NOMO-1 treated with DMSO at 0.1 percent for 48 hours (cell line): ENCODE results near the gene SPPL3.
A peak's percentile ranks its signal among the peaks of the same experiment; 100 is the strongest.

Source experiments
- DNase-seq: peaks from one replicate; lab custom pipeline; 2025; ENCODE audit not compliant: unreplicated experiment; lab: John Stamatoyannopoulos, UW

SPPL3 gene

GRCh38 chr12:120879102-120879501, 25.1 kb downstream of the SPPL3 start:
- no peak for DNase-seq

GRCh38 chr12:120874547-120875245, 29.5 kb downstream of the SPPL3 start:
- no peak for DNase-seq

DNA sequence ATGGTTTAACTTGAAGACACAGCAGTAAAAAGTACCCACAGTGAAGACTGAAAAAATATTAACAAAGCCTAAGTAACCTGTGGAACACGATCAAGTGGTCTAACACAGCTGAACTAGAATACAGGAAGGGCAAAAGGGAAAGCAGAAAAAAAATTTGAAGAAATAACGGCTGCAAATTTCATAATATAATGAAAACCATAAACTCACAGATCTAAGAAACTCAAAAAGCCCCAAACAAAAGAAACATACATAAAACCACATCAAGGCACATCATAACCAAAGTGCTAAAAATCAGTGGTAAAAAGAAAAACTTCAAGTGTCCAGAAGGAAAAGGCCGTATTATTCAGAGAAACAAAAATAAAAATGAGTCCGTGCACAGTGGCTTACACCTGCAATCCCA, 30.9 kb downstream of the SPPL3 start:
- DNase-seq = peak; percentile 61

DNA sequence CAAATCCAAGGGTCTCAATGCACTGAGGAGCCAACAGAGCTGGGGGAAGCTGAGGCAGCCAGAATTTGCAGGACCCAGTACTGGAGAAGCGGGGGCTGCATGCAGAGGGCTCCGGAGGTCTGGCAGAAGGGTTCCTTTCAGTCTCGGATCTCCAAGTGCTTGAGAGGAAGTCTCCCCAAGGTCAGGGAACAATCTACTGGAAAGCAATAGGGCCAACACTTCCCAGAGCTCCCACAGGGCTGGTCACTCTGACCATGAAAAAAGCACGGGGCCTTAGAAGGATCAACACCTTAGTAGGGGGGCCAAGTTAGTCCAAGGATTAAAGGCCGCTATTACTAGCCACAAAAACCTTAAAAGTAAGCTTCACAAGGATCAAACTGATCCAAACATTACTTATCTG, 31.7 kb downstream of the SPPL3 start:
- DNase-seq = no peak

- no peak for DNase-seq
Measured at GRCh38 chr12:120870415-120870814, 33.7 kb downstream of the SPPL3 start.

DNA sequence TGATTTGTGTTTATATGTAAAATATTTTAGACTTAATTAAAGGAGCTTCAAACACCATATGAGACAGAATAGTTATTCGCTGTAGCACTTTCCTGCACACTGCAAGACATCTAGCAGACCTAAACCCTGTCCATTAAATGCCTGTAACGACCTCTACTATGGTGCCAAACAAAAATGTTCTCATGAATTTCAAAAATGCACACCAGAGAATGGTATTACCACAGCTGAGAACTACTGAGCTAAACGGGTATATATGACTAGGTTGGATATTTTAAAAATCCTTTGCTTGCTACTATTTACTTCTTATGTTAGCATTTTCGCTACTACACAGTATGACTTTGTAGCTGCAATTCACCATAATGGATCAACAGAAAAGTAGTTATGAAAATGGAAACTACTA, 34.8 kb downstream of the SPPL3 start:
- DNase-seq = no peak

DNA sequence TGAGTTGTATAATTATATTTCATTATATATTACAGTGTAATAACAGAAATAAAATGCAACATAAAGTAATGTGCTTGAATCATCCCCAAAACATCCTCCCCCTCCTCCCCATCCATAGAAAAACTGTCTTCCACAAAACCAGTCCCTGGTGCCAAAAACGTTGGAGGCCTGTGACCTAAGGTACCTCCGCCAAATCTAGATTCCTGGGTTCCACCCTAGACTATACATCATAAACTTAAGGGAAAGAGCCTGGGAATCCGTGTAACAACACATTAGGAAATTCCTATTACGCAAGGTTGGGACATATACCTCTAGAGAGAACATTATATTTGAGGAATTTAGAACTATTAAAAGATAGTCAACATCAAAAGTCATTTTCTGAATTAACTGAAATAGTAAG, 38.0 kb downstream of the SPPL3 start:
- no peak for DNase-seq

- no peak for DNase-seq
Measured at GRCh38 chr12:120865098-120865497, 39.1 kb downstream of the SPPL3 start.

- no peak for DNase-seq
Measured at GRCh38 chr12:120862664-120863063, 41.5 kb downstream of the SPPL3 start.

GRCh38 chr12:120861074-120861795, 42.9 kb downstream of the SPPL3 start:
- DNase-seq = no peak

- DNase-seq = no peak
Measured at GRCh38 chr12:120858306-120859088, 45.7 kb downstream of the SPPL3 start.

DNA sequence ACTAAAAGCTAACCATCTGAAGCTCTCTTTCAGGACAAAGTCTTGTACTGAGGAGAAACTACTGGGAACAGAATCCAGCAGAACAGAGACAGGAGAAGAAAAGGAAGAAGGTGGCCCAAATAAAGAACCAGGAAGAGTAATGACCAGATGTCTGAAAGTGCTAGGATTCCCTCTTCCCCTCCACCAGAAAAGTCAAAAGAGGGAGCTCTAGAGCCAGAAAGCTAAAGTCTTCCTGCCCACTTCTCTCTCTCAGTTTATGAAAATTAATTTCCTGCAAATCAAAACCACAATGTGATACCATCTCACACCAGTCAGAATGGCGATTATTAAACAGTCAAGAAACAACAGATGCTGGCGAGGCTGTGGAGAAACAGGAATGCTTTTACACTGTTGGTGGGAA, 47.2 kb downstream of the SPPL3 start:
- DNase-seq = no peak

- DNase-seq = peak; percentile 21
Measured at GRCh38 chr12:120855823-120856588, 48.2 kb downstream of the SPPL3 start.

DNA sequence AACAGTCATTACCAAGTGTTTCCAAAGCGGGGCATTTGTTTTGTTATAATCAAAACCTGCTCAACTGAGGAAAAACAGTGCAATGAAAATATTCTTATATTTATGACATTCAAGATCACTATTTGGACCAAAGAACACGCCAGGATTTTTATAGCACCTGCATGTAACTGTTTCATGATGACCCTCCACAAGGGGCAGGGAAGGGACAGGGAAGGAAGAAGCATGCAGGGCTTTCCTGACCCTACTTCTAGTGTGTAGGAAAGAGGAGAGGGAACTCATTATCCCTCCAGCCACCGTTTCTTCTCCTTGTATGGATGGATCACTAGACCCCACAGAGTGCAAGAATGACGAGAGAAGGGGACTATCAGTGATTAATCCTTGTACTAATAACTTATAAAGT, 49.4 kb downstream of the SPPL3 start:
- DNase-seq = no peak

DNA sequence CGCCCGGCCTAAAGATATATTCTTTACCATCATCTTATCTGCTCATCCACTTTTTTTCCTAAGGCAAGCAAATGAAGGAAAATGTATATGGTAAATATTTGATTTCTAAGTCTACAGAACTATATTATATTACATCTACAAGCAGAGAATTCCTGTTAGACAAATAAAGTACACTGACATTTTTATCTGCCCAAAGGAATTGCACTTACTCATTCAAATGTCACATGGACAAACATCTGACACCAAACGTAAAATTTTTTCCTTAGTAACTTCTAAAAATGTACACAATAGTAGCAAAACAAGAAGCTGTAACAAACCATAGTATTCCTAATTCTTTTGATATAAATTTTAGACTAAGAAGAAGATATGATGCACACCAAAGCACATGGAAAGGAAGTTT, 51.0 kb downstream of the SPPL3 start:
- no peak for DNase-seq

DNA sequence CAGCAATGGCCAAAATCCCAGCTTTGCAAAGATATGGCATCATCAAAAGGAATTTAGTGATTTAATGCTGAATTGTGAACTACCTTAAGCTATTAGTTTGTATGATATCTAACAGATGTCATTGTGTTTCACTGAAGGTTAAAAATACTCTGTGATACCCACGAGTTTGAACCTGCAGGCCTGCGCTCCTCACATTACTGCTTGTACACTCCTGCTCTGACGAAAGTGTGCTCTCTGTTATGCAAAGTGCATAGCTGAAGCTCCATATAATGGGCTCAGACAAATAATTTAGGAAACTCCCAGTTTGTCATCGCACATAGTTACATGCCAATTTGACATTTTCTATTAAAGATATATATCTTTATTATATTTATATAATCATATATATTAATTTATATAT, 52.2 kb downstream of the SPPL3 start:
- DNase-seq = no peak

DNA sequence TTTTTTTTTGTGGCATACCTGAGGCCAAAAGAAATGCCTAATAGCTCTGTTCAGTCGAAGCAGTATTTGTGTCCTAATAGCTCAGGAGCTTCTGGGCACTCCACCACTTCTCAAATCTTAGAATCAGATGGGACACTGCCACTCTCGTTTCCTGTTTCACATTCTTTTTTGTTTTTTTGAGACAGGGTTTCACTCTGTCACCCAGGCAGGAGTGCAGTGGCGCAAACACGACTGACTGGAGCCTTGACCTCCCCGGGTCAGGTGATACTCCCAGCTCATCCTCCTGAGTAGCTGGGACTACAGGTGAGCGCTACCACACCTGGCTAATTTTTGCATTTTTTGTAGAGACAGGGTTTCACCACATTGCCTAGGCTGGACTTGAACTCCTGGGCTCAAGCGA, 52.7 kb downstream of the SPPL3 start:
- peak; percentile 77 for DNase-seq

GRCh38 chr12:120849765-120850164, 54.4 kb downstream of the SPPL3 start:
- no peak for DNase-seq

GRCh38 chr12:120847814-120848213, 56.3 kb downstream of the SPPL3 start:
- DNase-seq = peak; percentile 75

DNA sequence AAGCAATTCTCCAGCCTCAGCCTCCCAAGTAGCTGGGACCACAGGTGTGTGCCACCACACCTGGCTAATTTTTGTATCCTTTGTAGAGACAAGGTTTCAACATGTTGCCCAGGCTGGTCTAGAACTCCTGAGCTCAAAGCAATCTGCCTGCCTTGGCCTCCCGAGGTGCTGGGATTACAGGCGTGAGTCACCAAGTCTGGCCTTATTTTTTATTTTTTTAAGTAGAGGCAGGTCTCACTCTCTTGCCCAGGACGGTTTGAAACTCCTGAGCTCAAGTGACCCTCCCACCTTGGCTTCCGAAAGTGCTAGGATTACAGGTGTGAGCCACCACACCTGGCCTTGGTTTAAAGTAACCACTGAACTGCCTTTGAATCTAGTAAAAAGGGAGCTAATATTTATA, 56.8 kb downstream of the SPPL3 start:
- DNase-seq = no peak

DNA sequence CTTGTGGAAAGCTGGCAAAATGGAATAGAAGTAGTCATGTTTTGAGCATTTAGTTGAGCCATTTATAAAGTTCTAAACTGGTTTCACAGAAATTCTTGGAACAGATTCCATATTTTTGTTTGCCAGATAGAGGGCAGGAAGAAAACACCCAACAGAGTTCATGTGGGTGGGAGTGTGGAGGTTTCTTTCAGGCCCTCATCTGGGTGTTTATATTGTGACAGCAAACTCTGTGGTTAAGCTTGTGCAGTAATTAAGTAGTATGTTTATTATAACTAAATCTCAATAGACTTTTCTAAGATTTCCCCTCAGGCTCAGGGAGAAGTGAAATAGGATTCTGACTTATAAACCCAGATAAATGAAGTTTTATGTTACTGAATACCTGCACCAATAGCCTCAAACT, 57.4 kb downstream of the SPPL3 start:
- DNase-seq = no peak
